Measurements from ENCODE around the gene TEKT3.
A peak's percentile ranks its signal among the peaks of the same experiment; 100 is the strongest.

TEKT3 gene

DNA sequence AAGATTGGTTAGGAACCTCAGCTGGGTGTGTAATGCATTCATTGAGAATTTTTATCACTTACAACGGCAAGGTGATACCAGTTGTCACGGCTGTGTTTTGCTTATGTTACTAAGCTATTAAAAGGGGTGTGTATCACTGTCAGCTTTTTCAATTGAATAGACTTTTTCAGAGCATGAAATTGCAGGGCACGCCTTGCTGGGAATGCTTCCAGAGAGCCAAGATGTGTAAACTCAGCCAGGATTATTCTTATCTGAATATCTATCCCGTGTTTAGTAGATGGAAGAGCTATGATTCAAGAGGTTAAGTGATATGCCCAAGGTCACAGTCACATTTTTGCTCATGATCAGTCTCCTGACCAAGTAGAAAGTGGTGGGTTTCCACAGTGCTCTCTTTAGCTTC, 6.6 kb upstream of the TEKT3 start:
- no peak overlapping the region for H3K4me3 ChIP-seq (ENCODE audit: control insufficient read depth, low read depth, low read length)
- no peak for DNase-seq (ENCODE audit: low read depth)
- TF ChIP-seq, protein P1, sequence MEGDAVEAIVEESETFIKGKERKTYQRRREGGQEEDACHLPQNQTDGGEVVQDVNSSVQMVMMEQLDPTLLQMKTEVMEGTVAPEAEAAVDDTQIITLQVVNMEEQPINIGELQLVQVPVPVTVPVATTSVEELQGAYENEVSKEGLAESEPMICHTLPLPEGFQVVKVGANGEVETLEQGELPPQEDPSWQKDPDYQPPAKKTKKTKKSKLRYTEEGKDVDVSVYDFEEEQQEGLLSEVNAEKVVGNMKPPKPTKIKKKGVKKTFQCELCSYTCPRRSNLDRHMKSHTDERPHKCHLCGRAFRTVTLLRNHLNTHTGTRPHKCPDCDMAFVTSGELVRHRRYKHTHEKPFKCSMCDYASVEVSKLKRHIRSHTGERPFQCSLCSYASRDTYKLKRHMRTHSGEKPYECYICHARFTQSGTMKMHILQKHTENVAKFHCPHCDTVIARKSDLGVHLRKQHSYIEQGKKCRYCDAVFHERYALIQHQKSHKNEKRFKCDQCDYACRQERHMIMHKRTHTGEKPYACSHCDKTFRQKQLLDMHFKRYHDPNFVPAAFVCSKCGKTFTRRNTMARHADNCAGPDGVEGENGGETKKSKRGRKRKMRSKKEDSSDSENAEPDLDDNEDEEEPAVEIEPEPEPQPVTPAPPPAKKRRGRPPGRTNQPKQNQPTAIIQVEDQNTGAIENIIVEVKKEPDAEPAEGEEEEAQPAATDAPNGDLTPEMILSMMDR (IDR thresholded peaks at IDR 0.05; ENCODE audit: control insufficient read depth, insufficient read depth, low read depth, low read length, missing control alignments): no peak

DNA sequence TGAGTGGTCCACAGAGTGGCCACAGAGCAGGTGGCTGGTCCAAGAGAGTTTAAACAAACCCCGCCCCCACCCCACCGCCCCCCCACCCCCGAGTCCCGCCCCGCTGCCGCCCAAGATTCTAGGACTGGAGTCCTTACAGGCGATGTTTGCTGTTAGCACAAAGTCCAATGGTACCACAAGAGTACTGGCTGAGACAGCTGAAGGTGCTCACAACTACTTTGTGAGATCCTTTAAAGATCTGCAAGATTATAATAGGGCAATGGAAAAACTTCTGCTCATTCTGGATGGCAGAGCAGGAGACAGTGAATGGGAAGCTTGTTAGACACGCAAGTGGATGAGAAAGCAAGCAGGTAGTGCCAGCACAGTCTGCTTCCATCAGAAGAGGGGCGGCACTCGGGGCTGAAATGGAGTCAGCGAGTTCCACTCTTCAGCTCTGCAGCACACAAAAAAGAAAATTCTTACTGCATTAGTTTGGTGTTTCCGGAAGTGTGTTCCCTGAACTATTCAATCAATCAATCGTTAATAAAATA, 4.7 kb upstream of the TEKT3 start:
- no peak overlapping the region for H3K4me3 ChIP-seq (ENCODE audit: control insufficient read depth, low read depth, low read length)
- TF ChIP-seq, protein P1 (IDR thresholded peaks at IDR 0.05; ENCODE audit: control insufficient read depth, insufficient read depth, low read depth, low read length, missing control alignments): no peak
- DNase-seq (ENCODE audit: low read depth): no peak

DNA sequence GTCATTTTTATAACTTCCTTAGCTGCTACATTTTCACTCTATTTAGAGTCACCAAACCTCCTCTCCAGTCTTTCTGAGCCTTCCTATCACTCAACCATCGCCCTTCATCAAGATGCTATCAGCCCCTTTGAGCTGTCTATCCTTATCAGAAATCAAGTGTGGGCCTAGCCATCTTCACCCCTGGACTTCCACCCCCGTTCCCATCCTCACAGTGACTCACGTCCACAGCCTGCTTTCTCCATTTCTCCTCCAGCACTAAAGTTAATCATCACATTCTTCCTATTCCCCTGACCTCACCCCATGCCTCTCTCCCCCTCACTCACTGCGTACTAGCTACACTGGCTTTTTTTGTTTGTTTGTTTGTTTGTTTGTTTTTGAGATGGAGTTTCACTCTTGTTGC, 2.4 kb upstream of the TEKT3 start:
- H3K4me3 ChIP-seq (ENCODE audit: control insufficient read depth, low read depth, low read length): no peak overlapping the region
- TF ChIP-seq, protein P1 (IDR thresholded peaks at IDR 0.05; ENCODE audit: control insufficient read depth, insufficient read depth, low read depth, low read length, missing control alignments): no peak
- DNase-seq (ENCODE audit: low read depth): no peak

DNA sequence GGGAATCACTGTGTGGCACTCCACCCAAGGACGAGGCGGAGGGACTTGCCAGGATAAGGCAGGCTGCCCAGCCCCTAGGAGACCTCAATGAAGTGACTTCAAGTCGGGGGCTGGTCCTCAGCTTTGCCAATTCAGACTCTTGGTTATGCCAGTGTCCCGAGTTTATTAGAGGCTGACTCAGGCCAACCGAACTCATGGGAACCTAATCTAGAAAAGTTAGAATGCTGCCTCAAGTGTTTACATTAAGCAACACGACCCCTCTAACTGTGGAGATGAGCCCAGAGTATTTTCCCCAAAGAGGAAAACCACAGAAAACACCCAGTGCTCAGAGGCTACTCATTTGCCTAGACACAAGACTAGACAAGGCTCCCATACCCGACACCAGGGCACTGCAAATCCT, 1.1 kb upstream of the TEKT3 start:
- no peak for DNase-seq (ENCODE audit: low read depth)
- no peak overlapping the region for H3K4me3 ChIP-seq (ENCODE audit: control insufficient read depth, low read depth, low read length)
- TF ChIP-seq, protein P1 (IDR thresholded peaks at IDR 0.05; ENCODE audit: control insufficient read depth, insufficient read depth, low read depth, low read length, missing control alignments): no peak

DNA sequence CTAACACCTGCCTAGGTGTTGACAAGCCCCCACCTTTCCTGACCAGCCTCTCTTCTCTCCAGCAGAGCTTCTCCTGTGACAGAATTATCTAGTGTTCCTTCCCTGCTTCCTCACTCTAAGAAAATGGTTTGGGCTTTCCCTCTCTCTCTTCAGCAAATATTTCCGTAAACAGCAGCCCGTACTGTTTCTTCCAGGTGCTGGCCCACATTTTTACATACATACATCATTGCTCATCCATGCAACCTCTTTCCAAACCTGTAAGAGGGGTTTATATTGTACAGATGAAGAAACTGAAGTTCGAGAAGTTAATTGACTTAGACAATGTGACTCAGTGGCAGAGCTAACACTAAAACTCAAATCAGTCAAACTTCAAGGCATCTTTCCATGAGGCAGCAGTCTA, 569 bp upstream of the TEKT3 start:
- H3K4me3 ChIP-seq (ENCODE audit: control insufficient read depth, low read depth, low read length): no peak overlapping the region; the same call in 1 of the 2 replicates
- no peak for DNase-seq (ENCODE audit: low read depth)
- TF ChIP-seq, protein P1 (IDR thresholded peaks at IDR 0.05; ENCODE audit: control insufficient read depth, insufficient read depth, low read depth, low read length, missing control alignments): no peak

DNA sequence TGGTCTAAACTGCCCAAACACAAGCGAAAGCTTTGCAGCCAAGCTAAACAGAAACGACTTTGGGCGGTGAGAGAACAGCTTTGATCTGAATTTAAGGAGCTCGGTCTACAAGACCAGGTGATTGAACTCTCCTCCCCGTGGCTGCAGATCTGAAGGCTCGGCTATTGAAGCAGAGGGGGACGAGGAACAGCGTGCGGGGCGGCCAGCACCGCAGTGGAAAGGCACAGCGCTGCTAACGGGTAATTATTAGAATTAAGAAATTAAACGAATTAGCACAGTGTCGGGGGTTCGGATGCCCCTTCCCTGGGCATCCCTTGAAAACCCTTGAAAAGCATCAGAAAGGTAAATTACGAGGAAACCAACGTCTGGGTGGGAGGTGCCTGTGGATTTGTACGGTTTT, 431 bp downstream of the TEKT3 start:
- H3K4me3 ChIP-seq (ENCODE audit: control insufficient read depth, low read depth, low read length): peak overlapping the region; percentile 48
- TF ChIP-seq, protein P1 (IDR thresholded peaks at IDR 0.05; ENCODE audit: control insufficient read depth, insufficient read depth, low read depth, low read length, missing control alignments): no peak
- DNase-seq (ENCODE audit: low read depth): no peak

DNA sequence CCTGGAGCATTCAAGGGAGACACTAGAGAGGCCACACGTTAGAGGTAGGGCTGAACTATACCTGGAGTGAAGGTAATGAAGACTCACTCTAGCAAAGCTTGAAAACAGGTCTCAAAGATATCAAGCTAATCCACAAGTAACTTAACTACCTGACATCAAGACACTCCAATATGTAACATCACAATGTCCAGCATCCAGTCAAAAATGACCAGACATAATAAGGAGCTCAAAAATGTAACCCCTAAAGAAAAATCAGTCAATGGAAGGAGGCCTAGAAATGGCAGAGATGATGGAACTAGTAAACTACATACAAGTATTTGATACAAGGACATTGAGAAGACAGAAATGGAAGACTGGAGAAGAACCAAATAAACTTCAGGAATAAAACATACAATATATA, 6.0 kb downstream of the TEKT3 start:
- no peak overlapping the region for H3K4me3 ChIP-seq (ENCODE audit: control insufficient read depth, low read depth, low read length)
- TF ChIP-seq, protein P1 (IDR thresholded peaks at IDR 0.05; ENCODE audit: control insufficient read depth, insufficient read depth, low read depth, low read length, missing control alignments): no peak
- no peak for DNase-seq (ENCODE audit: low read depth)
